PFSK-1 (cell line): ENCODE data around the gene TNFRSF11A.

Source experiments
- POLR2AphosphoS5 ChIP-seq: IDR thresholded peaks from 2 replicates; pipeline ENCODE4 v1.6.1; 2012; ENCODE audit warnings: low read depth, mild to moderate bottlenecking, control low read depth, low read length, moderate library complexity
- REST ChIP-seq, 2 experiments: IDR thresholded peaks; 2 replicates each; pipeline versions ENCODE4 v1.6.1 to v1.8.0; 2011 to 2012; ENCODE audit warnings: low read depth in 2 of 2, low read length in 2 of 2, control low read depth in 1 of 2, inconsistent platforms in 1 of 2, mild to moderate bottlenecking in 1 of 2, moderate library complexity in 1 of 2; ENCODE audit not compliant: insufficient read depth in 1 of 2
- SIN3A ChIP-seq: IDR thresholded peaks from 2 replicates; pipeline ENCODE4 v1.6.1; 2012; ENCODE audit warnings: mild to moderate bottlenecking, low read length, moderate library complexity, borderline replicate concordance; ENCODE audit not compliant: insufficient read depth
- TAF1 ChIP-seq: IDR thresholded peaks from 2 replicates; pipeline ENCODE4 v1.6.1; 2012; ENCODE audit warnings: low read length, control low read depth, borderline replicate concordance; ENCODE audit not compliant: insufficient read depth

GRCh38 chr18:62280786-62281185, 44.3 kb upstream of the TNFRSF11A start:
- TF ChIP-seq SIN3A, result no peak
- TF ChIP-seq POLR2AphosphoS5, result no peak
- TF ChIP-seq REST (IDR thresholded peaks at IDR 0.05; ENCODE audit: insufficient read depth in 1 of 2, low read depth in 2 of 2, low read length in 2 of 2), result no peak
- no peak for TF ChIP-seq TAF1
